Uterus (tissue), 4 donors: Measurements from ENCODE around the gene ARF5. TPM values are rescaled to one million over a fixed set of nuclear protein-coding genes. Genes with fewer than 3 reads are reported as not detected.

Experiments used
- DNase-seq, 2 donors: peaks; one replicate each; pipeline ENCODE4 v3.0.0-alpha.2; 2019 to 2020
- H3K27ac ChIP-seq, 2 donors: fragments of 200-600 bp; sonication (generic); 1 replicate in 1 of 2; 2 replicates in 1 of 2; pipeline ENCODE4 v1.5.1; 2016 to 2018
- H3K27me3 ChIP-seq, 2 donors: fragments of 200-600 bp; sonication (generic); one replicate each; pipeline ENCODE4 v1.5.1; 2018 to 2019; ENCODE audit warnings: control low read depth in 1 of 2
- H3K36me3 ChIP-seq, 2 donors: fragments of 200-600 bp; sonication (generic); one replicate each; pipeline ENCODE4 v1.5.1; 2019; ENCODE audit warnings: control low read depth in 1 of 2
- H3K4me1 ChIP-seq, 2 donors: fragments of 200-600 bp; sonication (generic); one replicate each; pipeline ENCODE4 v1.5.1; 2018 to 2019; ENCODE audit warnings: control low read depth in 1 of 2
- H3K4me3 ChIP-seq, 2 donors: fragments of 200-600 bp; sonication (generic); 1 replicate in 1 of 2; 2 replicates in 1 of 2; pipeline ENCODE4 v1.5.1; 2018 to 2019; ENCODE audit warnings: mild to moderate bottlenecking in 1 of 2
- H3K9me3 ChIP-seq, 2 donors: fragments of 200-600 bp; sonication (generic); one replicate each; pipeline ENCODE4 v1.5.1; 2019; ENCODE audit warnings: control low read depth in 1 of 2
- CTCF ChIP-seq, 4 experiments: fragments of 200-600 bp in 2 of 4; fragments of 450-650 bp in 2 of 4; sonication (generic) in 2 of 4; IDR thresholded peaks; one replicate each; pipeline ENCODE4 v1.5.1; 2016 to 2019; ENCODE audit warnings: antibody characterized with exemption in 4 of 4, mild to moderate bottlenecking in 2 of 4, moderate library complexity in 1 of 4
- POLR2A ChIP-seq, 2 donors: fragments of 450-650 bp; IDR thresholded peaks; one replicate each; pipeline ENCODE4 v1.6.1; 2016; ENCODE audit warnings: antibody characterized with exemption in 2 of 2, mild to moderate bottlenecking in 1 of 2, moderate library complexity in 1 of 2
- intact Hi-C: fragments of 100-400 bp; cut with DNase I; formaldehyde crosslinking; loops from one replicate; pipeline ENCODE4 v1.15.1; 2023; ENCODE audit warnings: low total_unique reads
- total RNA-seq, 4 donors: library from RNA; depleted of rRNA in 3 of 4; stranded (reverse); fragments of >200 nt in 3 of 4; gene quantifications; one replicate each; pipeline versions ENCODE4 v1.1.0 to v1.2.4, GENCODE V29; 2014 to 2023
- donor health status: DM: yes; HTN: yes; CAD: no.

The ARF5 gene
- total RNA-seq, 4 donors from 2014 or later = 77.4 to 273 (median 122) TPM

GRCh38 chr7:127632276-127632910 lies 44.2 kb downstream of the ARF5 start:
- Histone ChIP-seq H3K4me3 (no peak overlapping the region), H3K4me1 (no peaks in the 10 kb centered on the region), H3K27me3 (no peaks in the 10 kb centered on the region), H3K9me3 (no peaks in the 10 kb centered on the region), H3K27ac (no peak overlapping the region), H3K36me3 (no peaks in the 10 kb centered on the region)
- DNase-seq = no peak
- intact Hi-C loops = no loop called here
- TF ChIP-seq CTCF (IDR thresholded peaks at IDR 0.05) = no peak
- TF ChIP-seq POLR2A (IDR thresholded peaks at IDR 0.05) = no peak

GRCh38 chr7:127635659-127636285 lies 47.6 kb downstream of the ARF5 start:
- Histone ChIP-seq H3K27me3 (no peaks in the 10 kb centered on the region), H3K36me3 (no peaks in the 10 kb centered on the region), H3K4me1 (no peaks in the 10 kb centered on the region), H3K4me3 (no peak overlapping the region), H3K27ac (peak overlapping the region in 1 of 2 donors; percentile 76), H3K9me3 (no peaks in the 10 kb centered on the region)
- intact Hi-C loops = no loop called here
- TF ChIP-seq CTCF (IDR thresholded peaks at IDR 0.05) (no peak), POLR2A (IDR thresholded peaks at IDR 0.05) (no peak)
- no peak for DNase-seq

- Histone ChIP-seq H3K36me3 (no peaks in the 10 kb centered on the region), H3K27ac (no peak overlapping the region), H3K9me3 (no peaks in the 10 kb centered on the region), H3K27me3 (no peaks in the 10 kb centered on the region), H3K4me1 (no peaks in the 10 kb centered on the region), H3K4me3 (no peak overlapping the region)
- intact Hi-C loops = no loop called here
- TF ChIP-seq POLR2A (IDR thresholded peaks at IDR 0.05) (no peak), CTCF (IDR thresholded peaks at IDR 0.05) (no peak)
- no peak for DNase-seq
These were observed 50.0 kb downstream of the ARF5 start for GRCh38 chr7:127638197-127638596.

Other genes starting within 250 kb of the ARF5 start
- gene ZNF800, start 195.7 kb upstream of the ARF5 start, total RNA-seq = 10 to 100 TPM; 19.7 to 49.1 (median 40.1) TPM
- gene GCC1, start 2.8 kb upstream of the ARF5 start, total RNA-seq = 10 to 100 TPM in 2 of 4 donors, 1 to 10 TPM in 2; 3.8 to 22.9 (median 10.6) TPM
- 1 to 10 TPM in 1 of 4 donors, under 1 TPM in 1, not detected in 2; 0.62 to 2.1 TPM for gene FSCN3, start 5.3 kb downstream of the ARF5 start, total RNA-seq
- gene PAX4, start 29.7 kb downstream of the ARF5 start, total RNA-seq = not detected
- 100 to 1,000 TPM in 2 of 4 donors, 10 to 100 TPM in 2; 54.8 to 192 (median 117) TPM for gene SND1, start 63.8 kb downstream of the ARF5 start, total RNA-seq